Skeletal muscle satellite cell (primary cell): Measurements from ENCODE around the gene OSBPL9.

Source experiments
- H3K27me3 ChIP-seq: 2 replicates; pipeline ENCODE4 v1.7.0; 2013; ENCODE audit warnings: low read length; ENCODE audit not compliant: control insufficient read depth, insufficient read depth
- H3K36me3 ChIP-seq: 2 replicates; pipeline ENCODE4 v1.7.0; 2013; ENCODE audit warnings: mild to moderate bottlenecking, control low read depth, low read length; ENCODE audit not compliant: insufficient read depth
- H3K4me1 ChIP-seq: 2 replicates; pipeline ENCODE4 v1.7.0; 2013; ENCODE audit warnings: low read length; ENCODE audit not compliant: control insufficient read depth, insufficient read depth
- H3K4me2 ChIP-seq: 2 replicates; pipeline ENCODE4 v1.7.0; 2013; ENCODE audit warnings: mild to moderate bottlenecking, low read length
- H3K4me3 ChIP-seq: 2 replicates; pipeline ENCODE4 v1.7.0; 2013; ENCODE audit warnings: low read length
- H3K9ac ChIP-seq: 2 replicates; pipeline ENCODE4 v1.7.0; 2013; ENCODE audit warnings: mild to moderate bottlenecking, low read depth, low read length, moderate library complexity
- H3K9me3 ChIP-seq: replicated peaks from 2 replicates; pipeline ENCODE4 v1.7.0; 2013; ENCODE audit warnings: mild to moderate bottlenecking, control low read depth, low read length

OSBPL9 gene

GRCh38 chr1:51628715-51629590 is 12.1 kb downstream of the OSBPL9 start:
- H3K9ac ChIP-seq: no peak overlapping the region
- no peak overlapping the region for H3K4me2 ChIP-seq
- H3K4me3 ChIP-seq: no peak overlapping the region
- no peaks in the 10 kb centered on the region for H3K9me3 ChIP-seq
- H3K4me1 ChIP-seq: peaks cover 6% of the 10 kb centered on the region
- H3K36me3 ChIP-seq: no peaks in the 10 kb centered on the region
- no peaks in the 10 kb centered on the region for H3K27me3 ChIP-seq

DNA sequence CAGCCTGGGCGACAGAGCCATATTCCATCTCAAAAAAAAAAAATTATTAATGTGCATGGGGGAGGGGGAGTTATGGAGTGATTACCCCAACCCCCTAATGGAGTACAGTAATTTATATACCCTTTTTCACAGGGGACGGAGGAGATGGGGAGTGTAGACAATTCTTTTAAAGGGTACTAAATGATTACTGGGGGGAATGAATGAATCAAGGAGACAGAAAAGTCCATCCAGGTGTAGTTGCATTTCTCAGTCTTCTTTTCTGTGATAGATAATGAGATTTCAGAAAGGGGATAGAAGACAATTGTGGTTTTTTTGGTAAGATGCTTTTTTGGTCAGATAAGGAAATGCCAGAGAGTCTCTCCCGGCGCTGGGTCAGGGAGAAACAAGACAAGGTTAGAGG is 13.0 kb downstream of the OSBPL9 start:
- H3K9ac ChIP-seq: no peak overlapping the region
- no peaks in the 10 kb centered on the region for H3K9me3 ChIP-seq
- H3K27me3 ChIP-seq: no peaks in the 10 kb centered on the region
- H3K4me1 ChIP-seq: peaks cover 3% of the 10 kb centered on the region
- H3K4me2 ChIP-seq: no peak overlapping the region
- no peaks in the 10 kb centered on the region for H3K36me3 ChIP-seq
- H3K4me3 ChIP-seq: no peak overlapping the region

DNA sequence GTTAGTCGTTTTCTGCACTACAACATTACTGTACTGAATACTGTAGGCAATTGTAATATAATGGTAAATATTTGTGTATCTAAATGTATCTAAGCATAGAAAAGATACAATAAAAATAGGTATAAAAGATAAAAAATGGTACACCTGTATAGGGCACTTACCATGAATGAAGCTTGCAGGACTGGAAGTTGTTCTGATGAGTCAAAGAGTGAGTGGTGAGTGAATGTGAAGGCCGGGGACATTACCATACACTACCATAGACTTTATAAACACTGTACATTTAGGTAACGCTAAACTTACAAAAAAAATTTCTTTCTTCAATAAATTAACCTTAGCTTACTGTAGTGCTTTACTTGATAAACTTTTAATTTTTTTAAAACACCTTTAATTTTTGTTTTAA is 13.5 kb downstream of the OSBPL9 start:
- H3K27me3 ChIP-seq: no peaks in the 10 kb centered on the region
- H3K36me3 ChIP-seq: no peaks in the 10 kb centered on the region
- H3K4me2 ChIP-seq: no peak overlapping the region
- H3K9ac ChIP-seq: no peak overlapping the region
- H3K4me1 ChIP-seq: no peaks in the 10 kb centered on the region
- H3K9me3 ChIP-seq: no peaks in the 10 kb centered on the region
- H3K4me3 ChIP-seq: no peak overlapping the region

DNA sequence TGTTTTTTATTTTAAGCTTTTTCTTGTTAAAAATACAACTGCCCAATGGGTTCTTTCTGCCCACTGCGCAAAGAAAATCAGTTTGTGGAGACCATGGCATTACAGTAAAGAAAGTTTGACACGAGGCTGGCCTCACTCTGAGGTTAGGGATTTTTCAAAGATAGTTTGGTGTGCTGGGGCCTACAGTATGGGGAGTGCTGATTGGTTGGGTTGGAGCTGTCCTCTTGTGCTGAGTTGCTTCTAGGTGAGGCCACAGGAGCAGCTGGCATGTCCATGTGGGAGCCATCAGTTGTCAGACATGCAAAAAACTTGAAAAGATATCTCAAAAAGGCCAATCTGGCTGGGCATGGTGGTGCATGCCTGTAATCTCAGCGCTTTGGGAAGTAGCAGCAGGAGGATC is 14.0 kb downstream of the OSBPL9 start:
- Histone ChIP-seq H3K4me2 (no peak overlapping the region), H3K36me3 (no peaks in the 10 kb centered on the region), H3K27me3 (no peaks in the 10 kb centered on the region), H3K4me1 (no peaks in the 10 kb centered on the region), H3K9ac (no peak overlapping the region), H3K4me3 (no peak overlapping the region), H3K9me3 (no peaks in the 10 kb centered on the region)

DNA sequence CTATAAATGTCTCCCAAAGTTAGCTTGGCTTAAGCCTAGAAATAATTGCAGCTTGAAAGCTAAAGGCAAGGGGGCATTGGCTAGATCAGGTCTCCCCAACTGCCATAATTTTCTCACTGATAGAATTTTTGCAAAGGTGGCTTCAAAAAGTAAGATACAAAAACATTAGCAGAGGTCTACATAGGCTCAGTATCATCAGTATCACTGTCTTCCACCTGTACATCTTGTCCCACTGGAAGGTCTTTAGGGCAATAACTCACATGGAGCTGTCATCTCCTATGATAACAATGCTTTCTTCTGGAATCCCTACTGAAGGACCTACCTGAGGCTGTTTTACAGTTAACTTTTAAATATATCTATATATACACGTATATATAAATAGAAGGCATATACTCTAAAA is 14.9 kb downstream of the OSBPL9 start:
- H3K9me3 ChIP-seq: no peaks in the 10 kb centered on the region
- H3K4me3 ChIP-seq: no peak overlapping the region
- no peaks in the 10 kb centered on the region for H3K36me3 ChIP-seq
- no peaks in the 10 kb centered on the region for H3K27me3 ChIP-seq
- H3K9ac ChIP-seq: no peak overlapping the region
- H3K4me1 ChIP-seq: peaks cover 8% of the 10 kb centered on the region
- H3K4me2 ChIP-seq: no peak overlapping the region

DNA sequence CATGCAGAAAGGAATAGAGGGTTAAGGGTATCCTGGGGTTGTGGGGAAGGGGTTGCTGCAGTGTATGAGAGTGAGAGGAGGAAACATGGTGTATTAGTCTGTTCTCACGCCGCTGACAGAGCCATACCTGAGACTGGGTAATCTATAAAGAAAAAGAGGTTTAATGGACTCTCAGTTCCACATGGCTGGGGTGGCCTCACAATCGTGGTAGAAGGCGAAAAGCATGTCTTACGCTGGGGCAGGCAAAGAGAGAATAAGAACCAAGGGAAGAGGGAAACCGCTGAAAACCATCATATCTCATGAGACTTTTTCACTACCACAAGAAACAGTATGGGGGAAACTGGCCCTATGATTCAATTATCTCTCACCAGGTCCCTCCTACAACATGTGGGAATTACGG is 17.7 kb downstream of the OSBPL9 start:
- Histone ChIP-seq H3K9ac (no peak overlapping the region), H3K4me2 (no peak overlapping the region), H3K36me3 (no peaks in the 10 kb centered on the region), H3K4me3 (no peak overlapping the region), H3K27me3 (no peaks in the 10 kb centered on the region), H3K9me3 (no peaks in the 10 kb centered on the region), H3K4me1 (peaks cover 15% of the 10 kb centered on the region)

DNA sequence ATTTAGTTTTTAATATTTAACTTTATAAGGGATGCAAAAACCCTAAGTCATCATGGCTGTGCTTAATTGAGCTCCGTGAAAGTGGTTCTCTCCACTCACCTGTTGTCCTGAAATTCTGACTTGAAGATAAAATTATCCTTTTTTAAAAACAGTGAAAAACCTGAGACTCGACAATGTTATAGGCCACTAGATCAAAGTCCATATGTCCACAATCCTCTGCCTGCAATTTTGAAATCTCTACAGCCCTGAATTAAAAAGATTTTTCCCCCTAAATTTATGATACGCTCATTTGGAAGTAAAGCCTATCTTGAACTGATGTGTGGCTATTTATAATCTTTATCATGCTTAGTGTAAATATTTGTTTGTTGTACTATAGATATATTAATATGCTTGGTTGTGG is 18.7 kb downstream of the OSBPL9 start:
- no peak overlapping the region for H3K4me2 ChIP-seq
- no peak overlapping the region for H3K9ac ChIP-seq
- H3K4me3 ChIP-seq: no peak overlapping the region
- no peaks in the 10 kb centered on the region for H3K27me3 ChIP-seq
- no peaks in the 10 kb centered on the region for H3K9me3 ChIP-seq
- H3K4me1 ChIP-seq: peaks cover 15% of the 10 kb centered on the region
- H3K36me3 ChIP-seq: no peaks in the 10 kb centered on the region

DNA sequence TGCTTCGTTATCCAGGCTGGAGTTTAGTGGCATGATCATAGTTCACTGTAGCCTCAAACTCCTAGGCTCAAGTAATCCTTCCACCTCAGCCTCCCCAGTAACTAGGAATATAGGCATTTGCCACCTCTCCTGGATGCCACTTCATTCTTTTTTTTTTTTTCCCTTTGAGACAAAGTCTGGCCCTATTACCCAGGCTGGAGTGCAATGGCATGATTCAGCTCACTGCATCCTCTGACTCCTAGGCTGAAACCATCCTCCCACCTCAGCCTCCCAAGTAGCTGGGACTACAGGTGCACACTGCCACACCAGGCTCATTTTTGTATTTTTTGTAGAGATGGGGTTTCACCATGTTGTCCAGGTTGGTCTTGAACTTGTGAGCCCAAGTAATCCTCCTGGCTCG is 19.3 kb downstream of the OSBPL9 start:
- H3K4me2 ChIP-seq: no peak overlapping the region

DNA sequence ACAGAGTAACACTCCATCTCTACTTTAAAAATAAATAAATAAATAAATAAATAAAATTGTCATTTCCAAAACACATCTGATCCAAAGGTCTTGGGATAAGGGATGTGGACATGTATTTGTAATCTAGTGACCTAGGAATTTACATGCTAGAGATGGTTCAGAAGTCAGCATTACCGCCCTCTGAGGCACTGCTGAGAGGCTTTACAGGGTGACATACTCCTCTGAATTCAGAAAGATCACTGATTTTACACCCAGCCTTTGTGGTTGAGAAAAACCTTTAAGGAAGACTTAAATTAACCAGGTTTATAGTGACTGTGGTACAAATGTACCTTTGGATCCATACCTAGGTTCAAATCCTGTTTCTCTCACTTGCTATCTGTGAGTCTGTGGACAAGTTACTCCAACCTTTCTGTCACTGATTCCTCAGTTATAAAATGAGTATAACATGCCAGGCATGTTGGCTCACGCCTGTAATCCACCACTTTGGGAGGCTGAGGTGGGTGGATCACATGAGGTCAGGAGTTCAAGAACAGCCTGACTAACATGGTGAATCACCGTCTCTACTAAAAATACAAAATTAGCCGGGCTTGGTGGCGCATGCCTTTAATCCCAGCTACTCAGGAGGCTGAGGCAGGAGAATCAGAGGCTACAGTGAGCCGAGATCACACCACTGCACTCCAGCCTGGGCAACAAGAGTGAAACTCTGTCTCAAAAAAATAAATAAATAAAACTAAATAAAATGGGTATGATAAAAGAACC is 20.1 kb downstream of the OSBPL9 start:
- no peak overlapping the region for H3K4me3 ChIP-seq
- H3K36me3 ChIP-seq: no peaks in the 10 kb centered on the region
- peak overlapping the region; percentile 66 for H3K4me2 ChIP-seq
- no peaks in the 10 kb centered on the region for H3K27me3 ChIP-seq
- peaks cover 26% of the 10 kb centered on the region for H3K4me1 ChIP-seq
- H3K9me3 ChIP-seq: no peaks in the 10 kb centered on the region
- H3K9ac ChIP-seq: peak overlapping the region; percentile 40

More for the DNA sequence above, 19.3 kb downstream of the OSBPL9 start:
- Histone ChIP-seq H3K9me3 (no peaks in the 10 kb centered on the region), H3K27me3 (no peaks in the 10 kb centered on the region), H3K4me1 (peaks cover 18% of the 10 kb centered on the region), H3K36me3 (no peaks in the 10 kb centered on the region), H3K4me3 (no peak overlapping the region), H3K9ac (no peak overlapping the region)

DNA sequence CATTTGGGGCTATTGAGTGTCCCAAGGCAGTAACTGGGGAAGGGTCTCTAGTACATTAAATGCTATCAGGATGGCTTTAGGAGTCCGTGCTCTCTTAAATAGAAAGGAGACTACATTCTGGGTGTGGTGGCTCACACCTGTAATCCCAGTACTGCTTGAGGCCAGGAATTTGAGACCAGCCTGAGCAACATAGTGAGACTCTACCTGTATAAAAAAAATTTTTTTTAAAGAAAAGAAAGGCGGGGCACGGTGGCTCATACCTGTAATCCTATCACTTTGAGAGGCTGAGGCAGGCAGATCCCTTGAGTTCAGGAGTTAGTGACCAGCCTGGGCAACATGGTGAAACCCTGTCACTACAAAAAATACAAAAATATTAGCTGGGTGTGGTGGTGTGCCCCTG is 21.5 kb downstream of the OSBPL9 start:
- Histone ChIP-seq H3K4me1 (peaks cover 38% of the 10 kb centered on the region), H3K36me3 (no peaks in the 10 kb centered on the region), H3K9ac (no peak overlapping the region), H3K4me3 (no peak overlapping the region), H3K9me3 (no peaks in the 10 kb centered on the region), H3K27me3 (no peaks in the 10 kb centered on the region), H3K4me2 (no peak overlapping the region)

DNA sequence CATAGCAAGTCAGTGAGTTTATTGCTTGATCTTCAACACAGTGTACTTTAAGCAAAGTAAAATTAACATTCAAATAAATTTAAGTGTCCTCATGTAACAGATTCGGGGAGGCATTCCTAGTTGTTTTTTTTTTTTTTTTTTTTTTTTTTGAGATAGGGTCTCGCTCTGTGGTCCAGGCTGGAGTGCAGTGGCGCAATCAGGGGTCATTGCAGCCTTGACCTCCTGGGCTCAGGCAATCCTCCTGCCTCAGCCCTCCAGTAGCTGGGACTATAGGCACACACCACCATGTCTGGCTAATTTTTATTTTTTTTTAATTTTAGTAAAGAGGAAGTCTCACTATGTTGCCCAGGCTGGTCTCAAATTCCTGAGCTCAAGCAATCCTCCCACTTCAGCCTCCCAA is 22.8 kb downstream of the OSBPL9 start:
- peaks cover 51% of the 10 kb centered on the region for H3K4me1 ChIP-seq
- no peaks in the 10 kb centered on the region for H3K36me3 ChIP-seq
- no peak overlapping the region for H3K9ac ChIP-seq
- H3K4me2 ChIP-seq: no peak overlapping the region
- no peaks in the 10 kb centered on the region for H3K9me3 ChIP-seq
- H3K4me3 ChIP-seq: no peak overlapping the region
- H3K27me3 ChIP-seq: no peaks in the 10 kb centered on the region
